Erythroblast (primary cell): Measurements from ENCODE around the gene PROK1.

ENCODE experiments used
- GATA1 ChIP-seq: IDR thresholded peaks from 2 replicates; pipeline ENCODE4 v1.6.1; 2011; ENCODE audit warnings: low read depth, mild to moderate bottlenecking, control low read depth, low read length, moderate library complexity
- POLR2A ChIP-seq: IDR thresholded peaks from 2 replicates; pipeline ENCODE4 v1.6.1; 2011; ENCODE audit warnings: mild to moderate bottlenecking, low read length

- TF ChIP-seq POLR2A (no peak), GATA1 (no peak)
These were observed 37.2 kb downstream of the PROK1 start for GRCh38 chr1:110488161-110488560.
